SK-N-SH (cell line): ENCODE results near the gene C20orf96.

ENCODE experiments used
- CHD2 ChIP-seq: fragments of 150-350 bp; IDR thresholded peaks from 2 replicates; pipeline ENCODE4 v1.6.1; 2018; ENCODE audit warnings: low read length; ENCODE audit not compliant: partially characterized antibody
- CTCF ChIP-seq: fragments of 200-600 bp; sonication (generic); IDR thresholded peaks from 2 replicates; pipeline ENCODE4 v1.6.1; 2017; ENCODE audit warnings: antibody characterized with exemption, mild to moderate bottlenecking, moderate library complexity
- EP300 ChIP-seq, 2 experiments: IDR thresholded peaks; 2 replicates each; pipeline versions ENCODE4 v1.4.0 to v1.6.1; 2012; ENCODE audit warnings: borderline replicate concordance in 1 of 2, low read depth in 1 of 2, low read length in 1 of 2
- EZH2phosphoT487 ChIP-seq: fragments of 200-600 bp; sonication (generic); IDR thresholded peaks from 2 replicates; pipeline ENCODE4 v1.6.1; 2017; ENCODE audit warnings: low read depth, mixed run types, mild to moderate bottlenecking, antibody characterized with exemption, moderate library complexity, borderline replicate concordance
- FOSL2 ChIP-seq: IDR thresholded peaks from 2 replicates; pipeline ENCODE4 v1.4.0; 2012; ENCODE audit warnings: low read depth, mild to moderate bottlenecking, moderate library complexity, borderline replicate concordance
- GATA2 ChIP-seq: sonication (generic); formaldehyde crosslinking; IDR thresholded peaks from 2 replicates; pipeline ENCODE4 v1.5.0; 2020; ENCODE audit warnings: mild to moderate bottlenecking, missing genetic modification reagents
- NFIC ChIP-seq: IDR thresholded peaks from 2 replicates; pipeline ENCODE4 v1.4.0; 2012; ENCODE audit warnings: borderline replicate concordance
- POLR2AphosphoS5 ChIP-seq: IDR thresholded peaks from 2 replicates; pipeline ENCODE4 v1.6.1; 2012; ENCODE audit warnings: low read depth, low read length
- RFX5 ChIP-seq: IDR thresholded peaks from 2 replicates; pipeline ENCODE4 v1.6.1; 2012; ENCODE audit warnings: mild to moderate bottlenecking, improper control_type of control experiment, low read length
- TCF12 ChIP-seq: IDR thresholded peaks from 2 replicates; pipeline ENCODE4 v1.4.0; 2012
- YY1 ChIP-seq: IDR thresholded peaks from 2 replicates; pipeline ENCODE4 v1.4.0; 2012; ENCODE audit warnings: low read depth, mild to moderate bottlenecking

- TF ChIP-seq EZH2phosphoT487 = no peak
- TF ChIP-seq POLR2AphosphoS5 = no peak
- no peak for TF ChIP-seq CTCF
- no peak for TF ChIP-seq TCF12
- TF ChIP-seq RFX5 = no peak
- TF ChIP-seq GATA2 (CRISPR knock-in tag) = no peak
- TF ChIP-seq NFIC = no peak
- no peak for TF ChIP-seq EP300 (IDR thresholded peaks at IDR 0.05; ENCODE audit: borderline replicate concordance in 1 of 2, low read depth in 1 of 2, low read length in 1 of 2)
- no peak for TF ChIP-seq YY1
- TF ChIP-seq FOSL2 = no peak
- no peak for TF ChIP-seq CHD2
These were observed 8.3 kb upstream of the C20orf96 start for GRCh38 chr20:298776-299391.
